ENCODE data around the gene UST. TPM values are rescaled to one million over a fixed set of nuclear protein-coding genes. Genes with fewer than 3 reads are reported as not detected.

The UST gene
- total RNA-seq, 1 experiment from 2014 or later, result 6.1 TPM

- ATAC-seq (no peak), DNase-seq (ENCODE audit: low read depth, low spot score) (no peak)
- H3K9me3 ChIP-seq (ENCODE audit: control insufficient read depth in 1 of 2, insufficient read depth in 1 of 2, low read depth in 1 of 2, low read length in 2 of 2), result no peaks in the 10 kb centered on the region
- H3K79me2 ChIP-seq (ENCODE audit: insufficient read depth, low read length), result no peaks in the 10 kb centered on the region
- no peaks in the 10 kb centered on the region for H3K27me3 ChIP-seq (ENCODE audit: insufficient read depth, low read length)
- H3K4me1 ChIP-seq (ENCODE audit: control insufficient read depth in 1 of 2, insufficient read depth in 2 of 2, low read length in 2 of 2), result peaks cover 5% of the 10 kb centered on the region in 2 experiments; a peak in 3 of 4 replicates
- H4K20me1 ChIP-seq (ENCODE audit: insufficient read depth), result no peaks in the 10 kb centered on the region
- no peak overlapping the region for H2AFZ ChIP-seq (ENCODE audit: low read depth, low read length, poor library complexity, severe bottlenecking)
- no peak for TF ChIP-seq RAD21 (IDR thresholded peaks at IDR 0.05; ENCODE audit: low read depth)
- no peak for TF ChIP-seq POLR2A (IDR thresholded peaks at IDR 0.05; ENCODE audit: borderline replicate concordance, extremely low read depth, insufficient read depth, insufficient read length)
- no peak overlapping the region for H3K9ac ChIP-seq (ENCODE audit: low read length)
- no peak overlapping the region for H3K4me2 ChIP-seq (ENCODE audit: low read length)
- intact Hi-C loops (cut with micrococcal nuclease), result no loop called here
- ChIA-PET CTCF (no interaction called here), RAD21 (ENCODE audit: low non-redundant PET in 1 of 2, low total read pairs in 2 of 2, uncharacterized antibody in 2 of 2, unreplicated experiment in 2 of 2) (no interaction called here), POLR2A (no interaction called here)
- no peak overlapping the region for H3K27ac ChIP-seq (ENCODE audit: low read depth, low read length)
- no peaks in the 10 kb centered on the region for H3K9me2 ChIP-seq (ENCODE audit: insufficient read depth)
- H3K4me3 ChIP-seq (replicated peaks in 1 of 2; ENCODE audit: low read depth in 1 of 2, low read length in 2 of 2), result no peak overlapping the region
- H3K36me3 ChIP-seq (ENCODE audit: control insufficient read depth in 1 of 2, insufficient read depth in 2 of 2, low read length in 2 of 2), result no peaks in the 10 kb centered on the region
- BruUV-seq (replicated peaks), result no TSS peak
Observed at GRCh38 chr6:149125309-149125708, 378.5 kb downstream of the UST start.
